ENCODE results near the gene TERT.

The TERT gene

GRCh38 chr5:1318659-1319251 lies 23.9 kb upstream of the TERT start:
- no peak for FAIRE-seq
- DNase-seq (ENCODE audit: insufficient read length, low spot score) = no peak
- no peak for TF ChIP-seq CTCF (IDR thresholded peaks at IDR 0.05; ENCODE audit: insufficient read depth, missing control alignments)

GRCh38 chr5:1317921-1318565 lies 23.2 kb upstream of the TERT start:
- DNase-seq (ENCODE audit: insufficient read length, low spot score) = no peak
- no peak for FAIRE-seq
- no peak for TF ChIP-seq CTCF (IDR thresholded peaks at IDR 0.05; ENCODE audit: insufficient read depth, missing control alignments)

- FAIRE-seq (no peak), DNase-seq (ENCODE audit: insufficient read length, low spot score) (no peak)
- no peak for TF ChIP-seq CTCF (IDR thresholded peaks at IDR 0.05; ENCODE audit: insufficient read depth, missing control alignments)
Measured at GRCh38 chr5:1316588-1317340, 21.9 kb upstream of the TERT start.

GRCh38 chr5:1315709-1316587 lies 21.1 kb upstream of the TERT start:
- TF ChIP-seq CTCF (IDR thresholded peaks at IDR 0.05; ENCODE audit: insufficient read depth, missing control alignments) = no peak
- FAIRE-seq = no peak
- no peak for DNase-seq (ENCODE audit: insufficient read length, low spot score)

GRCh38 chr5:1315018-1315708 lies 20.3 kb upstream of the TERT start:
- FAIRE-seq (no peak), DNase-seq (ENCODE audit: insufficient read length, low spot score) (no peak)
- no peak for TF ChIP-seq CTCF (IDR thresholded peaks at IDR 0.05; ENCODE audit: insufficient read depth, missing control alignments)

GRCh38 chr5:1314564-1314982 lies 19.7 kb upstream of the TERT start:
- DNase-seq (ENCODE audit: insufficient read length, low spot score) (no peak), FAIRE-seq (no peak)
- TF ChIP-seq CTCF (IDR thresholded peaks at IDR 0.05; ENCODE audit: insufficient read depth, missing control alignments) = no peak
